Measurements from ENCODE around the gene TSSK3. TPM values are rescaled to one million over a fixed set of nuclear protein-coding genes. Genes with fewer than 3 reads are reported as not detected.

Gene TSSK3
- total RNA-seq, 2 experiments from 2014 or later, result 0.85 to 0.90 TPM

DNA sequence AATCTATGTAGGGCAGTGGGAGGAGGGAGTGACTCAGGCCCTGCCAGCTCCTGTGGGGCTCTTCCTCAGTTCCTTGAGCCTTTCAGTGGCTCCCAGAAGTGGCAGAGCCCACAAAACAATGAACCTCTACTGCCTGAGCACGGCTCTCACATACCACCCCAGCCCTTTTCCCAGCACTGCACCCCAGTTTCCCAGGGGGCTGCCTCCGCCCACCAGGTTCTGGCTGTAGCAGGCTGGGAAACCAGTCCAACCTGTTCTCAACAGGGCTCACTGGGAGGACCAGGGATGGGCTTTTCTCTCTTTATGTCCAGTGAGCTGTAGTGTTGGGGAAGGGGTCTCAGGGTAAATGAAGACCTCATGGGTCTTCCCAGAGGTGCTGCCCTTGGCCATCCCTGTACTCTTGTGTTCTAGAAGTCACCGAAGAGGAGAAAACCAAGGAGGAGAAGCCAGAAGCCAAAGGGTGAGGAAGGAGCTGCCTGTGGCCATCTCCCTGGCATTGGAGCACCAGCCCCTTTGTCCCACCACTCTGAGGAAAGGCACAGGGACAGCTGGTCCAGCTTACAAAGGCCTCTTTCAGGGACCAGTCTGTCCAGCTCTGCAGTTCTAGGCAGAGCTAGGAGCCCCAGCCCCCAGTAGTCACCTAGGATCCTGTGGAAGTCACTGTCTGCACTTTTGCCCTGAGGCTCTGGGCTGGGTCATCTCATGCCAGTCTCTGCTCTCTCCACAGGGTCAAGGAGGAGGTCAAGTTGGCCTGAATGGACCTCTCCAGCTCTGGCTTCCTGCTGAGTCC is 29.9 kb upstream of the TSSK3 start:
- no peaks in the 10 kb centered on the region for H3K9me3 Mint-ChIP-seq
- no peak overlapping the region for H3K4me3 Mint-ChIP-seq
- no peaks in the 10 kb centered on the region for H3K27me3 Mint-ChIP-seq
- no peak overlapping the region for H3K27ac Mint-ChIP-seq
- intact Hi-C loops (cut with micrococcal nuclease), result loop anchor here (5.0 kb wide), 1 partner anchor 40 kb away; no protein-coding TSS in a partner anchor
- no peak for DNase-seq
- no peak for ATAC-seq
- TF ChIP-seq, protein P1, sequence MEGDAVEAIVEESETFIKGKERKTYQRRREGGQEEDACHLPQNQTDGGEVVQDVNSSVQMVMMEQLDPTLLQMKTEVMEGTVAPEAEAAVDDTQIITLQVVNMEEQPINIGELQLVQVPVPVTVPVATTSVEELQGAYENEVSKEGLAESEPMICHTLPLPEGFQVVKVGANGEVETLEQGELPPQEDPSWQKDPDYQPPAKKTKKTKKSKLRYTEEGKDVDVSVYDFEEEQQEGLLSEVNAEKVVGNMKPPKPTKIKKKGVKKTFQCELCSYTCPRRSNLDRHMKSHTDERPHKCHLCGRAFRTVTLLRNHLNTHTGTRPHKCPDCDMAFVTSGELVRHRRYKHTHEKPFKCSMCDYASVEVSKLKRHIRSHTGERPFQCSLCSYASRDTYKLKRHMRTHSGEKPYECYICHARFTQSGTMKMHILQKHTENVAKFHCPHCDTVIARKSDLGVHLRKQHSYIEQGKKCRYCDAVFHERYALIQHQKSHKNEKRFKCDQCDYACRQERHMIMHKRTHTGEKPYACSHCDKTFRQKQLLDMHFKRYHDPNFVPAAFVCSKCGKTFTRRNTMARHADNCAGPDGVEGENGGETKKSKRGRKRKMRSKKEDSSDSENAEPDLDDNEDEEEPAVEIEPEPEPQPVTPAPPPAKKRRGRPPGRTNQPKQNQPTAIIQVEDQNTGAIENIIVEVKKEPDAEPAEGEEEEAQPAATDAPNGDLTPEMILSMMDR (IDR thresholded peaks at IDR 0.05), result no peak
- ChIA-PET POLR2A (interaction anchor here (0.7 to 2.7 kb wide), 11 partner anchors 9 to 144 kb away, joined by 3 to 10 read pairs (median 4); partner anchors contain the start of genes HDAC1 and LCK), CTCF (interaction anchor here (0.8 to 2.4 kb wide), 4 partner anchors 11 to 117 kb away, joined by 3 to 11 read pairs (median 4); no protein-coding TSS in a partner anchor)
- peaks cover 32% of the 10 kb centered on the region for H3K4me1 Mint-ChIP-seq (ENCODE audit: low read depth)
- peaks cover 35% of the 10 kb centered on the region for H3K36me3 Mint-ChIP-seq (ENCODE audit: low read depth)

DNA sequence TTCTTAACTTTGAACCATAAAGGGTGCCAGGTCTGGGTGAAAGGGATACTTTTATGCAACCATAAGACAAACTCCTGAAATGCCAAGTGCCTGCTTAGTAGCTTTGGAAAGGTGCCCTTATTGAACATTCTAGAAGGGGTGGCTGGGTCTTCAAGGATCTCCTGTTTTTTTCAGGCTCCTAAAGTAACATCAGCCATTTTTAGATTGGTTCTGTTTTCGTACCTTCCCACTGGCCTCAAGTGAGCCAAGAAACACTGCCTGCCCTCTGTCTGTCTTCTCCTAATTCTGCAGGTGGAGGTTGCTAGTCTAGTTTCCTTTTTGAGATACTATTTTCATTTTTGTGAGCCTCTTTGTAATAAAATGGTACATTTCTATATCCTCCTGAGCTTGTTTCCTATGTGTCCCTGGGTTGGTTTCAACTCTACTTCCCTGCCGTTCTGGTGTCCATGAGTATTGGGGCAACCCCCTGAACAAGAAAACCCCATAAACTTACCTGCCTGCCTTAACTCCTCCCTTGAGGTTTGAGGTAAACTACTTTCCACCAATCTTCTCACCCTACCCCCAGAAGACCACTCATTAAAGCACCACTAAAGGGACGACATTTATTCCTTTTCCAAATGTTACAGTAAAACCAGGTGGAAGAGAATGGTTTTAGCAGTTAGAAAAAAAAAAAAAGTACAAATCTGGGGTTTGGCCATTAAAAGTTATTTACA is 28.9 kb upstream of the TSSK3 start:
- ATAC-seq, result no peak
- ChIA-PET CTCF (interaction anchor here (0.8 to 2.4 kb wide), 3 partner anchors 12 to 118 kb away, joined by 3 to 11 read pairs (median 5); no protein-coding TSS in a partner anchor), POLR2A (interaction anchor here (0.7 to 2.7 kb wide), 9 partner anchors 12 to 145 kb away, joined by 3 to 10 read pairs (median 5); partner anchors contain the start of gene HDAC1)
- Mint-ChIP-seq H3K4me3 (no peak overlapping the region), H3K27me3 (no peaks in the 10 kb centered on the region), H3K27ac (peak overlapping the region; percentile 68), H3K36me3 (ENCODE audit: low read depth) (peaks cover 31% of the 10 kb centered on the region), H3K4me1 (ENCODE audit: low read depth) (peaks cover 39% of the 10 kb centered on the region), H3K9me3 (no peaks in the 10 kb centered on the region)
- no peak for DNase-seq
- intact Hi-C loops (cut with micrococcal nuclease), result loop anchor here (5.0 kb wide), 1 partner anchor 39 kb away; no protein-coding TSS in a partner anchor
- TF ChIP-seq, protein P1 (IDR thresholded peaks at IDR 0.05), result no peak

DNA sequence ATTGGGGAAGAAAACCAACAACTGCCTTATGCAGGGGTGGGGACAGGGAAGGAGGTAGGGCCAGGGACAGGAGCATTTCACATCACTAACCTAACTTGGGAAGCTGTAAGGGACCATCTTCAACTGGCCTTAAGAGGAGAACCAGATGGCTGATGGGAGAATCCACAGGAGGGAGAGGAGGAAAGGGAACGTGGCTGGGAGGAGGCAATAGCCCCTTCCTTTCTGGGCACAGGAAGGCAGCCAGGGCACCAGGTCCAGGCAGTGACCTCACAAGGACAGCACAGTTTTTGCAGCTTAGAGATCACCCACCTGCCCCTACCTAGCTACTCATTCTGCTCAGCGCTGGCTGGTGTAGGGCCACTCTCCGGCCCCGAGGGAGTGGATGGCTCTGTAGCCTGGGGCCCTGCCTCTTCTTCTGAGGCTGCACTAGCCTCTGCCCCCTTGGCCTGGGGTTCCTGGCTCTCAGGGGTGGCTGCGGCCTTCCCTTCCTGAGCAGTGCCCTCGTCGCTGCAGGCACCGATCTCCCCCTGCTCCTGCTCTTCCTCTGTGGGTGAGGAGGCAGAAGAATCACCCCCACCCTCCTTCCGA is 28.0 kb upstream of the TSSK3 start:
- POLR2A ChIA-PET, result interaction anchor here (1.0 to 2.7 kb wide), 4 partner anchors 10 to 85 kb away, joined by 3 to 10 read pairs (median 6); no protein-coding TSS in a partner anchor
- Mint-ChIP-seq H3K27ac (no peak overlapping the region), H3K27me3 (no peaks in the 10 kb centered on the region), H3K36me3 (ENCODE audit: low read depth) (peaks cover 24% of the 10 kb centered on the region), H3K4me3 (peak overlapping the region; percentile 81), H3K9me3 (no peaks in the 10 kb centered on the region), H3K4me1 (ENCODE audit: low read depth) (peaks cover 49% of the 10 kb centered on the region)
- CTCF ChIA-PET, result interaction anchor here (0.8 to 2.4 kb wide), 2 partner anchors 12 to 119 kb away, joined by 3 to 11 read pairs; no protein-coding TSS in a partner anchor
- intact Hi-C loops (cut with micrococcal nuclease), result loop anchor here (5.0 kb wide), 1 partner anchor 38 kb away; no protein-coding TSS in a partner anchor
- DNase-seq (no peak), ATAC-seq (no peak)
- TF ChIP-seq, protein P1 (IDR thresholded peaks at IDR 0.05), result no peak

DNA sequence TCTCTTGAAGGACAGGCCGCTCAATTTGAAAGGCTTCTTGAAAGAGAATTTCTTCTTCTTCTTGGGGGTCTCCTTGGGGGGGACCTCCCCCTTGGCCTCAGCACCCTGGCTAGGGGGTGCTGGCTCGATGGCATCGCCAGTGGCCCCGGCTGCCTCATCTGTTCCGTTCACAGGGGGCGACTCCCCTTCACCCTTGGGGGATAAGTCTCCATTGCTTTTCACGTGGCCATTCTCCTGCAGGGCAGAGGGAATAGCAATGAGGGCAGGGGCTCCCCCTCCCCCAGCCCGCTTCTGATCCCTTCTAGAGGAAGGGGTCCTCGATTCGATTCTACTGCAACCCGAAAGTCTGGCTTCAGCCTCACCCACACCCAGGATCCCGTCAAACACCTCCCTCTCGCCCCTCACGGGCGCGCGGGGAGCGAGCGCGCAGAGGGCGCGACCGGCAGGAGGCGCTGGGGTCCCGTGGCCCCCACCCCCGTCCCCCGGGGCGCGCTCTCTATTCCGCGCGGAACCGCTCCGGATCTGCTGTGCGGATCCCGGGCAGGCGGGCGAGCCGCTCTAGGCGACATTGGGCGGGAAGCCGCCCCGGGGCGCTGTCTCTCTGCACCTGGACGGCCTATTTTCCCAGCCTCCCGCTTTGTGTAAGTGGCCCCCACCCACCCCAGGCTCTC is 27.3 kb upstream of the TSSK3 start:
- DNase-seq (peak; percentile 65), ATAC-seq (peak; percentile 32)
- H3K9me3 Mint-ChIP-seq, result no peaks in the 10 kb centered on the region
- TF ChIP-seq, protein P1 (IDR thresholded peaks at IDR 0.05), result peak; percentile 84
- H3K27ac Mint-ChIP-seq, result peak overlapping the region; percentile 72
- H3K36me3 Mint-ChIP-seq (ENCODE audit: low read depth), result peaks cover 20% of the 10 kb centered on the region
- H3K27me3 Mint-ChIP-seq, result no peaks in the 10 kb centered on the region
- peak overlapping the region; percentile 81 for H3K4me3 Mint-ChIP-seq
- CTCF ChIA-PET, result interaction anchor here (0.8 to 2.7 kb wide), 8 partner anchors 13 to 119 kb away, joined by 3 to 17 read pairs (median 4); partner anchors contain the start of gene LCK
- intact Hi-C loops (cut with micrococcal nuclease), result loop anchor here (5.0 kb wide), 1 partner anchor 37 kb away; no protein-coding TSS in a partner anchor
- H3K4me1 Mint-ChIP-seq (ENCODE audit: low read depth), result peaks cover 50% of the 10 kb centered on the region
- POLR2A ChIA-PET, result interaction anchor here (1.0 to 3.6 kb wide), 14 partner anchors 11 to 132 kb away, joined by 3 to 39 read pairs (median 9); partner anchors contain the start of genes BSDC1 and HDAC1

All from activated CD8-positive, alpha-beta T cell treated with anti-CD3 and anti-CD28 coated beads for 36 hours (primary cell).